C4-2B (cell line): ENCODE measurements around the gene STC2.

ENCODE experiments used
- CTCF ChIP-seq: fragments of 450-650 bp; conservative IDR thresholded peaks from 2 replicates; pipeline ENCODE4 v1.5.1; 2017; ENCODE audit warnings: mild to moderate bottlenecking
- ZFX ChIP-seq: fragments of 450-650 bp; IDR thresholded peaks from 2 replicates; pipeline ENCODE4 v1.6.1; 2017

- TF ChIP-seq CTCF = no peak
- TF ChIP-seq ZFX = no peak
These were observed 41.1 kb downstream of the STC2 start for GRCh38 chr5:173287086-173287485.
